ENCODE results near the gene PRELP.

The PRELP gene

DNA sequence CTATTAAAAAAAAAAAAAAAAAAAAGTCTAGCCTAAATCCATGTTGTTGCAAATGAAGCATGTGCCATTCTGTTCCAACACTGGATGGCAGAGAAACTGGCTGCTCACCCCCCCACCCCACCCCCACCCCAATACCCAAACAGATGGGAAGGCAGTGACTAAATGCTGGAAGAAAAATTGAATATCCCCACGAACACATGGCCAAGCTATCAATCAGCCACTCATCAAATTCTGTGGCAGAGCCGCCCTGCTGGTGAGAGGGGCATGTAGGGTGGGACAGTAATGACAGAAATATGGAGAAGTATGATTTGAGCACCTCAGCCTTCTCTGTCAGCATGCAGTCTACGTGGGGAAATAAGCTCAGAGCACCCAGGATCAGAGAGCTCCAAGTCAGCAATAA is 52.5 kb downstream of the PRELP start:
- TF ChIP-seq, protein P1, sequence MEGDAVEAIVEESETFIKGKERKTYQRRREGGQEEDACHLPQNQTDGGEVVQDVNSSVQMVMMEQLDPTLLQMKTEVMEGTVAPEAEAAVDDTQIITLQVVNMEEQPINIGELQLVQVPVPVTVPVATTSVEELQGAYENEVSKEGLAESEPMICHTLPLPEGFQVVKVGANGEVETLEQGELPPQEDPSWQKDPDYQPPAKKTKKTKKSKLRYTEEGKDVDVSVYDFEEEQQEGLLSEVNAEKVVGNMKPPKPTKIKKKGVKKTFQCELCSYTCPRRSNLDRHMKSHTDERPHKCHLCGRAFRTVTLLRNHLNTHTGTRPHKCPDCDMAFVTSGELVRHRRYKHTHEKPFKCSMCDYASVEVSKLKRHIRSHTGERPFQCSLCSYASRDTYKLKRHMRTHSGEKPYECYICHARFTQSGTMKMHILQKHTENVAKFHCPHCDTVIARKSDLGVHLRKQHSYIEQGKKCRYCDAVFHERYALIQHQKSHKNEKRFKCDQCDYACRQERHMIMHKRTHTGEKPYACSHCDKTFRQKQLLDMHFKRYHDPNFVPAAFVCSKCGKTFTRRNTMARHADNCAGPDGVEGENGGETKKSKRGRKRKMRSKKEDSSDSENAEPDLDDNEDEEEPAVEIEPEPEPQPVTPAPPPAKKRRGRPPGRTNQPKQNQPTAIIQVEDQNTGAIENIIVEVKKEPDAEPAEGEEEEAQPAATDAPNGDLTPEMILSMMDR (conservative IDR thresholded peaks at IDR 0.05; ENCODE audit: low read length): no peak
- H3K4me3 ChIP-seq (ENCODE audit: low read length): no peak overlapping the region
- DNase-seq (ENCODE audit: low read depth): no peak

GRCh38 chr1:203528976-203529835 is 53.6 kb downstream of the PRELP start:
- DNase-seq (ENCODE audit: low read depth): no peak
- H3K4me3 ChIP-seq (ENCODE audit: low read length): no peak overlapping the region
- TF ChIP-seq, protein P1 (conservative IDR thresholded peaks at IDR 0.05; ENCODE audit: low read length): no peak

DNA sequence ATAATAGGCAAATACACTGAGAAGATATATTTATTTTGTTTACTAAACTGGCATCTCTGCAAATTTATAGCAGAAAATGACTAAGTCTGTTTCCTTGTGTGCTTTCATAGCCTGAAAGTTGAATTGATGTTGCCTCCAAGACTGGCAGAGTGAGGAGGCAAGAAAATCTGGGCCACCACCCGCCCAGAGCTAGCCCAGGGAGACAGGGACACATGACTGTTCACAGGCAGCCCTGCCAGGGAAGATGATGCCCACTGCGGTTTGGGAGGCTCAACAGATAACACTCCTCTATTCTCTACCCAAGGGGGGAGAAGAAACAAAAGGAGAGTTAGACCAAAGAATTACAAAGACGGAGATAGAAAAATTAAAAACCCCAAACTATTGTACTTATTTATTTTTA is 55.5 kb downstream of the PRELP start:
- H3K4me3 ChIP-seq (ENCODE audit: low read length): no peak overlapping the region
- DNase-seq (ENCODE audit: low read depth): no peak
- TF ChIP-seq, protein P1 (conservative IDR thresholded peaks at IDR 0.05; ENCODE audit: low read length): no peak

GRCh38 chr1:203534012-203534411 is 58.4 kb downstream of the PRELP start:
- no peak for DNase-seq (ENCODE audit: low read depth)
- TF ChIP-seq, protein P1 (conservative IDR thresholded peaks at IDR 0.05; ENCODE audit: low read length): no peak
- H3K4me3 ChIP-seq (ENCODE audit: low read length): no peak overlapping the region

GRCh38 chr1:203534526-203534925 is 58.9 kb downstream of the PRELP start:
- DNase-seq (ENCODE audit: low read depth): peak; percentile 92
- TF ChIP-seq, protein P1 (conservative IDR thresholded peaks at IDR 0.05; ENCODE audit: low read length): no peak
- no peak overlapping the region for H3K4me3 ChIP-seq (ENCODE audit: low read length)

DNA sequence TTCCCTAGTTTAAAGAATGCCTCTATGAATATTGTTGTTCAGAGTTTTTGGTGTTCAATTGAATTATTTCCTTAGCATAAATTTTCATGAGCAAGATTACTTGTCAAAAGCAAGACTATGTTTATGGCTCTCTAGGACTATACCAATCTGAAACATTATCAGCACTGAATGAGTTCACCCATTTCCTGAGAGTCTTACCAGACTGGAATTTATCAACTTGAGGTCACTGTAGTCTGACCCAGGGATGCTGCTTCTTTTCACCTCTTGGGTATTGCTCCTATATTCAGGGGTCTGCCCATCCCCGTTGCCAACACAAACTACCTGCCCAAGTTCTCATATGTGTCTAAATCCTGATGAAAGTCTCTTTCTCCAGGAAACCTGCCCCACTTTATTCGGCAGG is 61.0 kb downstream of the PRELP start:
- no peak overlapping the region for H3K4me3 ChIP-seq (ENCODE audit: low read length)
- TF ChIP-seq, protein P1 (conservative IDR thresholded peaks at IDR 0.05; ENCODE audit: low read length): no peak
- DNase-seq (ENCODE audit: low read depth): no peak

GRCh38 chr1:203536980-203537455 is 61.4 kb downstream of the PRELP start:
- DNase-seq (ENCODE audit: low read depth): peak; percentile 44
- no peak overlapping the region for H3K4me3 ChIP-seq (ENCODE audit: low read length)
- TF ChIP-seq, protein P1 (conservative IDR thresholded peaks at IDR 0.05; ENCODE audit: low read length): no peak
